HG03469 (cell line): ENCODE measurements around the gene SFT2D1.
"Not testable (repeated sequence)": the region's sequence is repeated elsewhere in the genome, so short reads cannot be mapped to it uniquely, and the experiment has no call there.

Experiments used
- ATAC-seq: cut with Tn5 transposase; IDR thresholded peaks from one replicate; pipeline ENCODE4 v1.9.1; 2021; ENCODE audit warnings: mild to moderate bottlenecking, moderate library complexity, moderate number of reproducible peaks; ENCODE audit not compliant: unreplicated experiment

The SFT2D1 gene

GRCh38 chr6:166342349-166343149, at the start of gene SFT2D1:
SFT2D1 (minus strand) TSS chr6:166342545; CDS start chr6:166342481, 64 bp downstream.
- ATAC-seq, result peak; percentile 81

- no peak for ATAC-seq
These were observed 46.8 kb upstream of the SFT2D1 start for GRCh38 chr6:166389119-166389518.

GRCh38 chr6:166388290-166389004, 46.1 kb upstream of the SFT2D1 start:
- ATAC-seq, result no peak

DNA sequence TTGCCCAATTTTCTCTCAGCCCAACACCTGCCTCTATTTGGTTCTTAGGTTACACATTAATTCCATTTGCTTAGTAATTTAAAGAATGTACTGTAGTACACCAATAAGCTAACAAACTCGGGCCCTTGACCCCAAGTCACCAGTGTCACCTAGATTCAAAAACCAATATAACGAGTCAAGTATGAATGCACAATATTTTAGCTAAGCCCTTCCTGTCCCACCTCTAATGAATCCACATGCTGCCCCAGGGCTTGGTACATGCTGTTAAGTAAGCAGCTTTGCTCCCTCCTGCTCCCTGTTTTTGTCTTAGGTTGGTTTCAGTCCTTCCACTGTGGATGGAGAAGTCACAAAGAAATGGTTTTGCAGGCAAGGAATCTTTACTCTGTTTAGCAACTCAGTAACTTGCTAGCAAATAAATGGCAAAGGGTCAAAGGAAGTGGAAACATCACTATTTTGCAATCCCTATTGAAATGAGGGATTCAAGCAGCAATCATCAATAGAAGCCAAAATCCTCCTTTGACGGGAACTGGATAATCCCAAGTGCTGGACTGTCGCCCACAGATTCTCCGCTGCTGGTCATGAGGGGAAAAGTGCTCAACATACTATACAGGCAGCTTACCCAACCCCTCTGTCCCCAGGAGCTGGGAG, 45.4 kb upstream of the SFT2D1 start:
- no peak for ATAC-seq

GRCh38 chr6:166387098-166387497, 44.8 kb upstream of the SFT2D1 start:
- ATAC-seq, result not testable (repeated sequence)

DNA sequence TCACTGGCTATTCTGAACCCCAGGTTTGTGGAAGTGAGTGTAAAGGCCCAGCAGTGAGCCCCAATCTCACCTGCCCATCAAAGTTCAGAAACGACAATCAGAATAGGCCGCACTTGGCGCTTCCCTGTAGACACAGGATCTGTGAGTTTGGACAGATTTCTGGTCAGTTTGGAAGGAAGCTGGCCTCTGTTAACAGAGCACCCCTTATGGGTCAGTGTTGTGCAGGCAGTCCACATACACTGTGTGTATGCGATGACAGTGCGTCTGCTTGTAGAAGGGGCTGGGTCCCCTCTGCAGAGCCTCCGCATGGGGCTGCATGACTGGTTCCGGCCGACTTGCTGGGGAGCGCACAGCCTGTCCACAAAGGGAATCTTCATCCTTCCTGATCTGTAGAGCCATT, 43.8 kb upstream of the SFT2D1 start:
- ATAC-seq, result no peak

DNA sequence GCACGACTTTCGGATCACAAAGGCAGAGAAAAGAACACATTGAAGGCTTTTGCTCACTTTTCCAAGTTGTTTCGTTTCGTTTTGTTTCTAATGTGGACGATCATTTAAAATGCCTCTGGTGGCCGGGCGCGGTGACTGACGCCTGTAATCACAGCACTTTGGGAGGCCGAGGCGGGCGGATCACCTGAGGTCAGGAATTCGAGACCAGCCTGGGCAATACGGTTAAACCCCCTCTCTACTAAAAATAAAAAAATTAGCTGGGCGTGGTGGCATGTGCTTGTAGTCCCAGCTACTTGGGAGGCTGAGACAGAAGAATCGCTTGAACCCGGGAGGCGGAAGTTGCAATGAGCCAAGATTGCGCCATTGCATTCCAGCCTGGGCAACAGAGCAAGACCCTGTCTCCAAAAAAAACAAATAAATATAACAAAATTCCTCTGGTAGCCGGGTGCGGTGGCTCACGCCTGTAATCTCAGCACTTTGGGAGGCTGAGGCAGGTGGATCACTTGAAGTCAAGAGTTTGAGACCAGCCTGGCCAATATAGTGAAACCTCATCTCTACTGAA, 41.5 kb upstream of the SFT2D1 start:
- not testable (repeated sequence) for ATAC-seq

DNA sequence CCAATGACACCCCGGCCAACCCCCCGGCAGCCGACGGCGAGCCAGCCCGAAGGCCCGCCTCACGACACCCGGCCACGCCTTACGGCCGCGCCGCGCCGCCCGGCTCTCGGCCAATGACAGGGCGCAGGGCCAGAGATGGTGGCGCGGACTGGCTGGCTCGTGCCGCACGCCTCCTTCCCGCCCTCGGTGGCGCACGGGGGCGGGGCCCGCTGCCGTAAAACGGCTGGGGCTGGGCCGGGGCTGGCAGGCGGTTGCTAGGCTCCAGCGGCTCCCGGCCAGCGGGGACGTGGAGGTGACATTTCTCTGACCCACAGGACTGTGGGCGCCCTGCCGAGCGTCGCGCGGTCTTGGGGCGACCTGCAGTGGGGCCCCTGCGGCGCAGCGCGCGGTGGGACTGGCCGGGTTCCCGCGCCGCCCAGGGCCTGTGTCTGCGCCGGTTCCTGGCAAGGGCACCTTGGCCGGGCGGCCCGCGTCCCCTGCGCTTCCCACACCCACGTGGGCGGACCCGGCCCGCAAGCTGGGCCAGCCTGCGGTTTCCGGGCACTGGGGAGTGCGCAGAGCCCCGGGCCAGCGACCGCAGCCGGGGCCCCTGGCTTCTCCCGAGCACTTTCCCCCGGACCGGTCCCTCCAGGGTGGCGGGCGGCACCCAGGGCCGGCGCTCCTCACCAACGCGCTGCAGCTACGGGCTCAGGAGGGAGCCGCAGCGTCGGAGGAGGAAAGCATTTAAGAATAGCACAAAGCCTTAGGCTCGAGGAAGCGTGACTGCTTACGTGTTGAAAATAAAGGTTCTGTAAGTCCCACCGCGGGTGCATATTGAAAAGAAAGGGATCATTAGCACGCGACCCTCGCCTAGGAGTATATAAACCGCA, 40.8 kb upstream of the SFT2D1 start, which contains the start of gene MPC1:
Gene MPC1, minus strand, starts transcription at position 8 of the 869 bp plus-strand sequence. CDS start 64 bp downstream, outside the sequence.
- ATAC-seq, result peak; percentile 86

DNA sequence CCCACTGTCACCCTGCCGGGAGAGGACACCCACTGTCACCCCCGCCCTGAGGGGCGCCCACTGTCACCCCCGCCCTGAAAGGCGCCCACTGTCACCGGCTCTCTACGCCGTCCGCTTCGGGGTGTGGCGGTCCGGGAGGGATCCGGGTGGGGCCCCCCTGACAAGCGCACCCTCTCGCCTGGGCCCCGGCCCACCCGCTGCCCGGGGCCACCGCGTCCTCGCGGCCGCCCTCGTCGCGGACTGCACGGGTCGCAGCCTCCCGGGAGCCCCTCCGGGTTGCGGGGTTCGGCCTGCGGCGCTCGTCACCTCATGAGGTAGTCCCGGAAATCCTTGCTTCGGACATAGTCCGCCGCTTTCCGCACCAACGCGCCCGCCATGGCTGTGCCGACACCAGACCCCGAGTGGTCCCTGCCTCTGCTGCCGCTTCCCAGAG, 40.2 kb upstream of the SFT2D1 start:
- ATAC-seq, result no peak

DNA sequence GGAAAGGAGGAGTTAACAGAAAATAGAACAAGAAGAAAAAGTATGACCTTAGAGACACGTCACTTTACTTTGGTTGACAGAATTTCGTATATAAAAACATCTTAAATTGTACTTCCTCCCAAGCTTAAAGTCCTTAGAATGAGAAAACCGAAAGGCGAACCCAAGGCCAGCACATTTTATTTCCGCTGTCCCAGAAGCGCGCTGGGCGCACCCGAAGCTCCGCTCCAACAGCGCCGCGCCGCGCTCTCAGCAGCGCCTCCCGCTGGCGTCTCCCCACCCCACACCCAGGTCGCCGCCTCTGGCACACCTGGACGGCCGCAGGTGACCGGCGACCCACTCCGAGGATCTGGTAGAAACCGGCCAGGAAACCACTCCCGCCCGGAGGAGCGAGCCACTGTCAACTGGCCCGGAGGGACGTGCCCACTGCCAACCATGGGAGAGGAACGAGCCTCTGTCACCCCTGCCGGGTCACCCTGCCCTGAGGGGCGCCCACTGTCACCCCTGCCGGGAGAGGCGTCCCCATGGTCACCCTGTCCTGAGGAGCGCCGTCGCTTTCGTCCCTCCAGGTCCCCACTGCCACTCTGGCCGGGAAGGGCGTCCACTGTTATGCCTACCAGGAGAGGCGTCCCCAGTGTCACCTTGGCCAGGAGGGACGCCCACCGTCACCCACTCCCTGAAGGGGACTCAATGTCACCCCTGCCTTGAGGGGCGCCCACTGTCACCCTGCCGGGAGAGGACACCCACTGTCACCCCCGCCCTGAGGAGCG, 39.6 kb upstream of the SFT2D1 start:
- peak; percentile 30 for ATAC-seq

GRCh38 chr6:166381381-166381732, 39.0 kb upstream of the SFT2D1 start:
- no peak for ATAC-seq

GRCh38 chr6:166379800-166380199, 37.5 kb upstream of the SFT2D1 start:
- no peak for ATAC-seq

DNA sequence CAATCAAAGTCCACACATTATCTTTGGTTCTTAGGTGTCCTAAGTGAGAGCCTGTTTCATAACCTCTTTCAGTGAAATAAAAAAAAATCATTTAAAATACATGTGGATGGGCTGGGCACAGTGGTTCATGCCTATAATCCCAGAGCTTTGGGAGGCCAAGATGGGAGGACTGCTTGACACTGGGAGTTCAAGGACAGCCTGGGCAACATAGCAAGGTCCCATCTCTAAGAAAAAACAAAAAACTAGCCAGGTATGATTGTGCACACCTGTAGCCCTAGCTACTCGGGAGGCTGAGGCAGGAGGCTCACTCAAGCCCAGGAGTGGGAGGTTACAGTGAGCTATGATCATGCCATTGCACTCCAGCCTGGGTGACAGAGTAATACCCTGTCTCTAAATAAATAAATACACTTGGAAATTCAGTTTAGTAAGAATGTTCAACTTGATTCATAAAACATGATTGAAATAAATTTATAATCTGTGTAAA, 36.8 kb upstream of the SFT2D1 start:
- ATAC-seq, result no peak

- no peak for ATAC-seq
These were observed 35.4 kb upstream of the SFT2D1 start for GRCh38 chr6:166377721-166378120.

GRCh38 chr6:166375013-166375412, 32.7 kb upstream of the SFT2D1 start:
- ATAC-seq, result no peak

DNA sequence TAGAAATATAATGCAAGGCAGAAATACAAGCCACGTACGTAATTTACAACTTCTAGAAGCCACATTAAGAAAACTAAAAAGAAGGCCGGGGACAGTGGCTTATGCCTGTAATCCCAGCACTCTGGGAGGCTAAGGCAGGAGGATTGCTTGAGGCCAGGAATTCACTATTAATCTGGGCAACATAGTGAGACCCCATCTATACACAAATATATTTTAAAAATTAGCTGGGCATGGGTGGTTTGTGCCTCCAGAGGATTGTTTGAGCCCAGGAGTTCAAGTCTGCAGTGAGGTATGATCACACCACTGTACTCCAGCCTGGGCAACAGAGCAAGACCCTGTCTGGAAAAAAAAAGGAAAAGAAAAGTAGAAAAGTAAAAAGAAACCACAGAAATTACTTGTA, 28.1 kb upstream of the SFT2D1 start:
- no peak for ATAC-seq

DNA sequence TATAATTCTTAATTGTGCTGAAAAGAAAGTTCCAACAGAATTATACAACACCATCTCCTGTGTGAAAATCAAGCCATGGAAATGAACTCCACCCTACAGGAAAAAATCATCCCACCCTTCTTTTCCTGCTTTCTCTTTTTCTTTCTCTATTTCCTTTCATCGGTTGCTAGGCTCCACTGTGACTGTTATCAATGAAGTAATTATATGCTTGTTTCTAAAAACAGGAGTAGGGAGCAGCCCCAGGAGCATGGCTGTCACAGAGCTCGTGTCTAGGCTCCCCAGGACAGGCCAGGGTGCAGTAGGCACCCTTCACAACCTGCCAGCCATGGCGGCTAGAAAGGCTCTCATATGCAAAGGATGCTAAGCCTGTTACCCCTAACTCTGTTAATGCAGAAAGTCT, 27.4 kb upstream of the SFT2D1 start:
- ATAC-seq, result no peak

DNA sequence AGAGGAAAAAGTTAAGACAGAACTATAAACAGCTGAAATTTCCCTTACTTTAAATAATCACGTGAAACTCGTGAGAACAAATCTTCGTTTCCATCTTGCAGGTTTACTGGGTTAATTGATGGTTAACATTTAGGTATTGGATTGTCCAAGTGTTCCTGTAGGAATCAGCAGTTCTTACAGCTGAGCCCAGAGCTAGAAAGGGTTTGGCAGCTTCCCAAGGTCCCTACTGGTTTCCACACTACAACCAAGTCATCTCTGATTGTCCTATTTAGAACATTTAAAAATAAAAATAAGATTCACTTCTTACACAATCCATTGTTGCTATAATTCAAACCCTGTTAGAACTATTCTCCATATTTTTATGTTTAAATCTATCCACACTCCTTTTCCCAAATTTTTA, 24.6 kb upstream of the SFT2D1 start:
- no peak for ATAC-seq

GRCh38 chr6:166365806-166366205, 23.5 kb upstream of the SFT2D1 start:
- no peak for ATAC-seq
